Limb (tissue), 2 donors: Measurements from ENCODE around the gene CHD2.

Experiments used
- DNase-seq, 2 donors: peaks; one replicate each; pipeline ENCODE4 v3.0.0-alpha.2; 2016; ENCODE audit errors: extremely low spot score in 2 of 2

CHD2 gene

DNA sequence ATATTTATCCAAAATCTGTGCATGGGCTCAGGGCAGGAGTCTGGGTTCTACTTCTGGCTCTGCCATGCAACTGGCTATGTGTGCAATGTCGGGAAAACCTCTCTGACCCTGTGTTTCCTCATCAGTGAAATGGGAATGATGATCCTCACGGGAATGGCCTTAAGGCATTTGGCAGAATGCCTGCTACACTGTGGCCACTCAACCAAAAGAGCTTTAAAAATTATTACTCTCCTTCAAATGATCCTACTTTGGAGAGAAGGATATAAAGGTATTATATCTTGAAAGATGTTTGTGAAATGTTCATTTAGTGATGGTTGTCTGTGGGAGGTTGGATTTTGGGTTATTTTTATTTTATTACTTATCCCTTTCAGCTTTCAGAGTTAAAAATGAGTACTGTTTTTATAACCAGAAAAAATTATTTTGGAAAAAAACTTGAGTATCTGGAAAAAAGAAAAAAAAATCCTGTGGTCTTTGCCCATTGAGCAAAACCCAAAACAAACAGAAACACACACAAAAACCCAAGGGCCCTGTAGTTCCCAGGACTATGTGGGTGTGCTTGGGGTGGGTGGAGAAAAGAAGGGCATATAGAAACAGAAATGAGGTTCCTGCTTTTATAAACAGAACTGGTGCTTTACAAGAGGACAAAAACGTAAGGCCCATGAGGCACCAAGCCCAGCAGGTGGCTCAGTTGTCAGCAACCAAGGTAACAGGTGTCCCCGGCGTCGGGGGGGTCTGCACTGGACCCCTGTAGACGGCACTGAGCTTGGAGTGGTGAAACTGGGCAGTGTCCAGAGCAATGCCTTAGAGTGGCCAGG is 166.9 kb downstream of the CHD2 start:
- no peak for DNase-seq

GRCh38 chr15:93067649-93068085 is 167.5 kb downstream of the CHD2 start:
- peak in 1 of 2 donors; percentile 27 for DNase-seq

DNA sequence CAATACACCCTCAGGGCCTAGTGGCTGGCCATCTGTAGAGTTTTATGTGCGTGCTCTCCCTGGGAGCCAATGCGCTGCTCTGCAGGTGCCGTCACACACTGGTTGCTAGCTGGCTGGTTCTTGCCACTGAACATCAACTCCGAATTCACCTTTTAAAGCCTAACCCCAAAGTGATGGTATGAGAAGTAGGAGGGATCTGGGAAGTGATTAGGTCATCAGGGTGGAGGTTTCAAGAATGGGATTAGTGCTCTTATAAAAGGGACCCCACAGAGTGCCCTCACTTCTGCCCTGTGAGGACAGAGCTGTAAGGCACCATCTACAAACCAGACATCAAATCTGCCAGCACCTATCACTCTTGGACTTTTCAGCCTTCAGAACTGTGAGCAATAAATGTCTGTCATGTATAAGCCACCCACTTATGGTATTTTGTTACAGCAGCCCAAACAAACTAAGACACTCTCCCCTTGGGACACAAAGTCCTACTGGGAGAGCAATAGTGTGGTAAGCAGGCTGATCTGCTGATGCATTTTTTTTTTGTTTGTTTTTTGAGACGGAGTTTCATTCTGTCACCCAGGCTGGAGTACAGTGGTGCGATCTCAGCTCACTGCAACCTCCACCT is 168.6 kb downstream of the CHD2 start:
- DNase-seq, result peak in 1 of 2 donors; percentile 25

DNA sequence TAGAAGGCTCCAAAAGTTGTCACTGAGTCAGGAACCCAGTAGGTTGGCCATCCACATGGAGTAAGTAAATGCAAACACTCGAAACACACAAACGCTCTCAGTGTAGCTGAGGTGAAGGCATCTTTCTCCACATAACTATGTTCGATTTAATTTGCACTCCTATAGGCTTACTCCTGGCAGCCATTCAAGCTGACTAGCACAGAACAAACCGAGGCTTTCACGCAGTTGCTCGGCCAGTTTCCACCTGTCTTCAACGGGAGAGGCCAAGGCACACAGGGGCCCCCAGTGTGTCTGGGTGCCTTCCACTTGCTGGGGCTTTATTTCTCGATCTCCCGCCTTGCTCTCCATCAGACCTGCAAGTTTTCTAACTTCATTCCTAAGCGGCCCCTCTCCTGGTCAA is 170.0 kb downstream of the CHD2 start:
- DNase-seq, result peak; percentile 52 to 55

DNA sequence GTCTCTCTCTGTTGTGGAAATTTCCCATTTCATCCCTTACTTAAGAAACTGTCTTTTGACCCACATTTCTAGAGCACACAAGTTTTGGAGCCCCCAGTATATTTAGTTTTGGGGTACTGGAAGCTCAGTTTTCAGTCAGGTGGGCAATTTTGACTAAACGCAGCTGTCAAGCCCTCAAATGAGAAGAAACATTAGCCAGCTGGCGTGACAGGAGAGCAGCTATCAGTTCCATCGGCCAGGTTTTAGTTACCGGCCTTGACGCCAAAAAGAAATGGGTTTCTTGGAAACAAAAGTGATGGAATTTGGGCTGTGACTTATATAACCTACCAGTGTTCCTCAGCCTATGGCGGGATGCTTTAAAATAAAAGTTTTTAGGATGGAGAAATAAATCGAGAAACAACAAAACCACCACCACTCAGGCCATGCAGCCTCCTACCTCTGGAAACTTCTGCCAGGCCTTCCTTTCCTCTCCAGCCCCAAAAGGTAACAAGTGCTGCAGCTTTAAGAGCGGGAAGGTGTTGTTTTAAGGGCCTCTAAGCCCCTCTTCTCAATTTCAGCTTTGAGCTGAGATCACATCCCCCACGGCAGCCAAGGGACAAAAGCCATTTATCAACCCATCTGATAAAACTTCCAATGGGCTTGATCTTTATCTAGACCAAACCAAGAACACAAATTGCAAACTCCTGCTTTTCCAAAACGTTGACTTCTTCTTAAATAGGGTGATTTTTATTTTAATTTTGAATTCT is 170.6 kb downstream of the CHD2 start:
- DNase-seq, result no peak

- DNase-seq, result peak in 1 of 2 donors; percentile 66
Measured at GRCh38 chr15:93071469-93071936, 171.4 kb downstream of the CHD2 start.

GRCh38 chr15:93072011-93072410 is 171.9 kb downstream of the CHD2 start:
- DNase-seq, result peak; percentile 63 to 65

DNA sequence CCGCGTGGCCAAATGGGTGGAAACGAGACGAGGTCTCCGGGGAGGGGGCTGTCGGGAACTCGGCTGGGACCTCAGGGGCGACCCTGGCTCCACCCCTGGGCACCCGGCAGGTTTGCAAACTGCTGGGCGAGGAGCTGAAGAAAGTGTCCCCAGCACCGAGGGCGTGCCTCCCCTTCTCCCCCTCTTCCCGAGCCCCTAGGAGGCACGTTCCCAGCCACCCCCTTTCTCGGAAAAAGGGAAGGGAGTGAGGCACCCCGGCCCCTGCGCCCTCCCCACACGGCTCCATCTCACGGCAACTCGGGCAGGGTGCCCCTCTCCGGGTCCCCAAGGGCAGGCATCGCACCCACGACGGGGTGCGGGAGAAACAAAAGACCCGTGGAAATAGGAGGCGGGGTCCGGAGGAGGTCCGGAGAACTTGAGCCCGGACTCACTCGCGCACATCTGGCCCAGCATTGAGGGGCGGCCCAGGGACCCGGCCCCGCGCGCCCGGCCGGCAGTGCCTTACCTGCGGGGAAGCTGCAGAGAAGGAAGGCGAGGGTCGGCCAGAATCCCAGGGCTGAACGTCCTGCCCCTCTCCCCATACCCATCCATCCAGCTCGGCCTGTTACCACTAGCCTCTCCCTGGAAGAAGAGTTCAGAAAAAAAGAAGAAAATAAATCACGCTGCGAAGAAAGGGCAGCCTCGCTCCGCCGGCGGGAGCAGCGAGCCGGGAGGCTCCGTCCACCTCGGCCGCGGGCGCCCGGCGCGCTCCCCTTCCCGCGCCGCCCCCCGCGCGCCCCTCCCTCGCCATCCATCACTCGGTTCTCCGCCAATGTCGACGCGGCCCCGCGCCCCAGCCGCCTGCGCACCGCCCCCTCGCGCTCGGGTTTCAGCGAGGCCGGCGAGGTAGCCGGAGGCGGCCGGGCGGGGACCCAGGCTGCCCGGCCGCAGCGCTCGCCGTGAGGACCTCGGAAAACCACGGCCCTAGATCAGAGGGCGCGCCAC is 172.6 kb downstream of the CHD2 start:
- peak; percentile 81 to 91 for DNase-seq

DNA sequence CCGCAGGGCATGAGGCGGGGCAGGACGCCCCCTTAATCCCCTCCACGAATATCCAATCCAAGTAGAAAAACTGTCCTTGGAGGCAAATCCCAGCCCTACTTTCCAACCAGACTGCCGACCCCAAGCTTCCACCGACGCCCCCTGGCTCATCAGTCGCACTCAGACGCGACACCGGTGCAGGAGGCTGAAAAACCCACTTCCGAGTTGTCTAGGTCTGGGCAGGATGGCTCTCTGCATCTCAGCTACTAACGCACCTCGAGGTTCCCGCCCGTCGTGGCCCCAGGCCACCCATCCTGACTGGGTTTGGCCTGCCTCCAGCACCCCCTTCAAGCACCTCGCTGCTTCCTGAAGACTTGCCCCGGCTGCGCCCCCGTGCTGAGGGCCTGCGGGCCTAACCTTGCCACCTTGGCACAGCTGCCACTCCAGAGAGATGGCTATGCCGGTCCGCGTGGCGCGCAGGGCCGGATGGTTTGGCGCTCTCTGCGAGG is 173.4 kb downstream of the CHD2 start:
- peak; percentile 17 to 72 for DNase-seq

DNA sequence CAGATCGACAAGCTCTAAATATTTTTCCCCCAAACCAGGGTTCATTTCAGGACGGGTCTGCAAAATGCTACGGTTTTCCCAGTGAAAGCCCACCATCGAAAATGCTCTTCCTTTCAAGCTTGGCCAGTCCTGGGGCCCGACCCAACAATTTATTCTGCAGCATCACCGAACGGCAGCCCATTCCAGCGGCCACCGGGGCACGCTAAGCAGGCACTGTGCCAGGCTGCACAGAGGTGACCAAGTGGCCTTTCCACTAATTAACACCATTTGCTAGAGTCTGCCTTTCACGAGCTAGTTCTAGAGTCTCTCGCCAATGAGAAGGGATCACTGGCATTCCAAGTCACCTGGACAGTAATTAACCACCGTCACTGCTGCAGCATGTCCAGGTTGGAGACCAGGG is 174.5 kb downstream of the CHD2 start:
- DNase-seq, result no peak

DNA sequence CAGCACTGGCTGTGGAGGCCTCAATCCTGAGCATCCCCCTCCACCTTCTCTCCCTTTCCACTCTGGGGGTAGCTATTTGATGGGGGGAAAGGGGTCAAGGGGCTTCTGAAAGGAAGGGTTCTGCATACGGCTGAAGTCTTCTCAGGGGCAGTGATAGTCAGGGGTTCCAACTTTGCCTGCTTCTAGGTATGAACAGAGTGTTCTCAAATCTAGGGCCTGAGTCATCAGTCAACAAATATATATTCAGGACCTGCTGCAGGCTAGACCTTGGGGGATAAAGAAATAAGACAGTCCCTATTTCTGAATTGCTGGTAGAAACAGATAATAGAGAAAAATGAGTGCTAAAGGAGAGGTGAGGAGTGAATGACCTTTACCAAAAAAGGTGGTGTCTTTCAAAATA is 176.1 kb downstream of the CHD2 start:
- no peak for DNase-seq

- no peak for DNase-seq
Measured at GRCh38 chr15:93076875-93077274, 176.8 kb downstream of the CHD2 start.
